C4-2B (cell line): ENCODE measurements around the gene XPNPEP2.

Source experiments
- H3K27ac ChIP-seq: fragments of 450-650 bp; 2 replicates; pipeline ENCODE4 v1.5.1; 2017
- ZFX ChIP-seq: fragments of 450-650 bp; IDR thresholded peaks from 2 replicates; pipeline ENCODE4 v1.6.1; 2017
- TF ChIP-seq, protein P1 (sequence below): fragments of 450-650 bp; conservative IDR thresholded peaks from 2 replicates; pipeline ENCODE4 v1.5.1; 2017; ENCODE audit warnings: mild to moderate bottlenecking

Gene XPNPEP2

DNA sequence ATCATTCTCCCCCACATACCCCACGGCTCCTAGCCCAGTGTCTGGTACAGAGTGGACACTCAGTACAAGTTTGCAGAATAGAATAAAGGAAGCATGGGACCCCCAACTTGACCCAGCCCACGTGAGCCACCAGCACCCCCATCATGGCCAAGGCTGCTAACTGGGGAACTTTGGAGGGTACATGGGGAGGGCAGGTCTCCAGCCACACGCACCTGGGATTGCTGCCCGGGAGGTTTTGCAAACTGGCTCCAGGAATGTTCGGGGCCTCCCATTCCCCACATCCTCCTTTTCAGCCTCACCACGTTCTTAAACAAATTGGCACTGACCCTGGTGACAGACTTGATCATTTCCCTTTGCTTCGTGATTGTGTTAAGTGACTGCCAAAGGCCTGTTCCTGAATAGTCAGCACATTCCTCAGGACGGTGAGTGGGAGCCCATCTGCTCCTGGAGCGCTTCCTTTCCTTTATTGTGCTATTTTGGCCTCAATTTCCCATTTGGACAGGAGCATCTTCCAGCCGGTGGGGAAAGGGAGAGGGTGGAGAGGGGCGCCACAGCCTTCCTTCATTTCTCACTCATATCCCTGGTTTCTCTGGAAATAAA is 18.7 kb upstream of the XPNPEP2 start:
- TF ChIP-seq ZFX = no peak
- TF ChIP-seq, protein P1, sequence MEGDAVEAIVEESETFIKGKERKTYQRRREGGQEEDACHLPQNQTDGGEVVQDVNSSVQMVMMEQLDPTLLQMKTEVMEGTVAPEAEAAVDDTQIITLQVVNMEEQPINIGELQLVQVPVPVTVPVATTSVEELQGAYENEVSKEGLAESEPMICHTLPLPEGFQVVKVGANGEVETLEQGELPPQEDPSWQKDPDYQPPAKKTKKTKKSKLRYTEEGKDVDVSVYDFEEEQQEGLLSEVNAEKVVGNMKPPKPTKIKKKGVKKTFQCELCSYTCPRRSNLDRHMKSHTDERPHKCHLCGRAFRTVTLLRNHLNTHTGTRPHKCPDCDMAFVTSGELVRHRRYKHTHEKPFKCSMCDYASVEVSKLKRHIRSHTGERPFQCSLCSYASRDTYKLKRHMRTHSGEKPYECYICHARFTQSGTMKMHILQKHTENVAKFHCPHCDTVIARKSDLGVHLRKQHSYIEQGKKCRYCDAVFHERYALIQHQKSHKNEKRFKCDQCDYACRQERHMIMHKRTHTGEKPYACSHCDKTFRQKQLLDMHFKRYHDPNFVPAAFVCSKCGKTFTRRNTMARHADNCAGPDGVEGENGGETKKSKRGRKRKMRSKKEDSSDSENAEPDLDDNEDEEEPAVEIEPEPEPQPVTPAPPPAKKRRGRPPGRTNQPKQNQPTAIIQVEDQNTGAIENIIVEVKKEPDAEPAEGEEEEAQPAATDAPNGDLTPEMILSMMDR = no peak
- H3K27ac ChIP-seq = no peak overlapping the region

DNA sequence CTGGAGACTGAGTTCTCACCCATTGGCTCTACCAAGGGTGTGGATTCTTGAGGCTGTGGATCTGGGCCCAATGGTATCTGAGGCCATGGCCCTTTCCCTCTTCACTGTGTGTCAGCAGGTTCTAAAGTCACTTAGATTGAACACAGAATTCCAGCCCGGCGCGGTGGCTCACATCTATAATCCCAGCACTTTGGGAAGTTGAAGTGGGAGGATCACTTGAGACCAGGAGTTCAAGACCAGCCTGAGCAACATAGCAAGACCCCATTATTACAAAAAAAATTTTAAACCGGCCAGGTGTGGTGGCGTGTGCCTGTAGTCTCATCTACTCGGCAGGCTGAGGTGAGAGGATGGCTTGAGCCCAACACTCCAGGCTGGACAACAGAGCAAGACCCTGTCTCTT is 18.0 kb upstream of the XPNPEP2 start:
- H3K27ac ChIP-seq = no peak overlapping the region
- TF ChIP-seq, protein P1 = no peak
- TF ChIP-seq ZFX = no peak

DNA sequence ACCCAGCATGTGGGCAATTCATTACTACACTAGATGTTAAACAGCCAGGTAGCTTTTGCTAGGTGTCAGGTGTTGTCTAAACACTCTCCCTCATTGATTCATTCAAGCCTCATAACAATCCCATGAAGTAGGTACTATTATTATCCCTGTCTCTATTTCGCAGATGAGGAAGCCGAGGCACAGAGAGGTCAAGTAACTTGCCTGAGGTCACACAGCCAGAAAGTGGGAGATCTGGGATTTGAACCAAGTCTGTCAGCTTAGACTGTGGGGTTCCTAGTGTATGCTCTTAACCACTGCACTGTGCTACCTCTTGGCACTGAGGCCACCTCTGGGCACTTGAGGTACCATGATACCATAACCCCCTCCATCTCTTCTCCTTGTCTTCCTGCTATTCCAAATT is 17.4 kb upstream of the XPNPEP2 start:
- TF ChIP-seq ZFX = no peak
- TF ChIP-seq, protein P1 = no peak
- H3K27ac ChIP-seq = no peak overlapping the region

DNA sequence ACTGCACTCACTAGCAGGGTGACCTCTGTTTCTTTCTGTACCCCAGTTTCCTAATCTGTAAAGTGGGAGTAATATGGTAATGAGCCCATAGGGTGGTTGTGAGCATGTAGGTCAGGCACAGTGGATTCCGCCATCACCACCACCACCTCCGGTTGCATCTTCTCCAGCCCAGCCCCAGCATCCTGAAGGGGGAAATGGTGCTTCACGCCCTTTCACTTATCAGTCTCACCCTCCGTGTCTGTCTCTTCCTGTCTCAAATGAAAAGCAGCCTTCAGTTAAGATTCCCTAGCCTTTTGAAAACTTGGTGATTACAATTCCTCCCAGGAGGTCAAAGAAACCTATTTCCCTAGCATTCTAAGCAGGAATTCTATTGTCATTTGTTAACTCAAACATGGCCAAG is 16.9 kb upstream of the XPNPEP2 start:
- no peak for TF ChIP-seq ZFX
- TF ChIP-seq, protein P1 = no peak
- H3K27ac ChIP-seq = no peak overlapping the region

DNA sequence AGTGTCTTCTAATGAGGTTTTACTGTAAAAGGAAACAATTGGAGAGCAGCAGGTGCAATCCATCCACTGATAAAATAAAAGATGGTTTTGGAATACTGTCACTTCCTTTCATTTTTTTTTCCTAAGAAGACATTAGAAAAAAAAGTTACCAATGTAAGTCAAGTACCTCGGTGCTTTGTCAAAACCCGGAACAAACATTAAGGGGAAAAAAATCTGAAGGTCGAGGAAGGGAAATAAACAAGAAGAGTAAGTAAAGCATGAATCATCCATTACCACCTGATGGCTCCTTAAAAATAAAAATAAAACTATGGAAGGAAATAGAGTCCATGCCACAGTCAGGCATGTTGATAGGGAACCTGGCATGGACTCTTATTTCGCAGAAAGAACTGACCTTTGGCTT is 15.3 kb upstream of the XPNPEP2 start:
- TF ChIP-seq ZFX = no peak
- TF ChIP-seq, protein P1 = no peak
- H3K27ac ChIP-seq = no peak overlapping the region

DNA sequence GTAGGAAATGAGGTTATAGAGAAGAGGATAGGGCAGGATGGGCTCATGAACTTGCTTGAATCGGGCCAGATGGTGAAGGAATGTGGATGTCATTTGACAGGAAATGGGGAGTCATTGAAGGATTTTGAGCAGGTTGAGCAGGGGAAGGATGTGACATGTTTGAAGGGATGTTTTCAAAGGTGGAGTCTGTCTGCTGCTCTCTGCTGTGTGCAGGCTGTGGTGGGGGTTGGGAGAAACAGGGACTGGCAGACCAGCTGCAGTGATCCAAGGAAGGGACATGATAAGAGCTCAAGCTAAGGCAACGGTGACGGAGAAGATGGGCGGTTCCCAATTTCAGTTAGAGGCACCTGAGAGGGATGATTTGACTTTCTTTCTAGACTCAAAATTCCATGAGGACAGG is 14.0 kb upstream of the XPNPEP2 start:
- H3K27ac ChIP-seq = no peak overlapping the region
- no peak for TF ChIP-seq ZFX
- TF ChIP-seq, protein P1 = no peak

DNA sequence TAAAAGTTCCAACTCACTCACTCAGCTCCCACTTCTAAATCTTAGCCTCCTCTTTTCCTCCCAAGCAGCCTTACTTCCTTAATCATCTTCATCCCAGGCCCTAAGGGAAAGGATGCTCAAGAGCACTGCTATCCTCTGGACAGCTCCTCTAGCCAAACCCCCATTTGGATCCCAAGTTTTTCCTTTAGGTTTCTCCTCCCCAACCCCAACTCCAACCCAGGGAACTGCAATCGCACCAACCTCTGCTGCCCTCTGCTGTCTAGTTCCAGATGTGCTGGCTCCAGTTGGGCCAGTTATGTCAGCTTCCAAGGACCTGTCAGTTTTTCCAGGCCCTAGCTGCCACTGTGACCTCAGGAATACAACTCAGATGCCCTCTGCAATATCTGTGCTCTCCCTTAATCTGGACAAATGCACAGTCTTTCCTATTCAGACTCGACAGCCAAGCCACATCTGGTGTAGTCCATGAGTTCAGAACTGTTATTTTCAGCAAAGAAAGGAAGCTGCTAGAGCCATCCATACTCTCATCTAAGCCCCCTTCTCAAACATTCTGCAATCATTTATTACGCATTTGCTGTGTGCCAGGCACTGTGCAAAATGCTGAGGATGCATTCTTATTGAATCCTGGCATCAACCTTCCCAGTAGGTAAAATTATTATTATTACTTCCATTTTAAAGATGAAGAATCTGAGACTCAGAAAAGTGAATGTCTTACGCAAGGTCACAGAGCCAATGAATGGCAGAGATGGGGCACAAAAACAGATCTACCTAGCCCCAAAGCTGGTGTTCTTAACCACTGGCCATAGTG is 12.3 kb upstream of the XPNPEP2 start:
- no peak for TF ChIP-seq ZFX
- TF ChIP-seq, protein P1 = peak; percentile 66

More for the DNA sequence above, 12.3 kb upstream of the XPNPEP2 start:
- no peak overlapping the region for H3K27ac ChIP-seq
